ENCODE results near the gene COL3A1. TPM values are rescaled to one million over a fixed set of nuclear protein-coding genes. Genes with fewer than 3 reads are reported as not detected.

Gene COL3A1
- total and polyA plus RNA-seq, 9 donors = 4,146 to 9,318 (median 6,715) TPM

DNA sequence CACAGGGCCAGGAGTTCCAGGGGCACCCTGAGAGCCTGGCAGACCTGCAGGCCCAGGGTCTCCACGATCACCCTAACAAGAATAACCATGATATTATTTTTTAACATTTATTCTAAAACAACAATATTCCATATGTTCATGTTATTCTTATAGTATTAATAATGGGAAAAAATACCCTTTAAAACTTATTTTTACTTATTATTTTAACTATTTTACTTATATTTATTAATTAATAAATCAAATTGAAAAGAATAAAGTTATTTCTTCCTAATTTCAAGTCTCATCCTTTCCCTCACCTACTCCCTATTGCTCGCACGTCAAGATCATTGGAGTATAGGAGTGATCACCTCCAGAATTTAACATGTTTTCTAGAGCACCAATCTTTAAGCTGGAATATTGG is 71.7 kb downstream of the COL3A1 start:
- H3K36me3 ChIP-seq (ENCODE audit: control insufficient read depth, insufficient read depth, low read length) = peaks cover 20% of the 10 kb centered on the region
- H3K4me3 ChIP-seq (ENCODE audit: low read length) = no peak overlapping the region
- DNase-seq = no peak
- no CpG with 5 or more reads among the region's 3 CpGs for WGBS (ENCODE audit: insufficient coverage)
- H3K4me1 ChIP-seq (ENCODE audit: control insufficient read depth, insufficient read depth, low read length) = no peaks in the 10 kb centered on the region
- H3K27ac ChIP-seq (ENCODE audit: low read length) = no peak overlapping the region
- H3K9me3 ChIP-seq (replicated peaks; ENCODE audit: control insufficient read depth, low read depth, low read length) = no peaks in the 10 kb centered on the region
- H3K27me3 ChIP-seq (ENCODE audit: control insufficient read depth, insufficient read depth, low read length) = no peaks in the 10 kb centered on the region

DNA sequence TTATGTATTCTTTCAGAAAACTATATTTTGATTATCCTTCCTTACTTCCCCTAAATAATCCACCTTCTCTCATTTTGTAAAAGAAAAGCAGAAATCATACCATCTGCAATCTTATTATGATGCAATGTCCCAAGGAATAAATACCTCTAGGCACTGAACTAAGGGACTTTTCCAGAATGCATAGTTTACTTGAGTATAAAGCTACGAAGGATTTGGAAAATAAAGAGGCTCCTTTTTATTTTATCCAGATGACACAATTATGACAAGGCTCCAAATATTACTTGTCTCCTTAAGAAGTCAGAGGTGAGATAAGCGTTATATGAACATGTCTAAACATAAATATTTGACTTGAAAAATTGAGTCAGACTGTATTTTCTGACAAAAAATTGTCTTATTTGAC is 72.1 kb downstream of the COL3A1 start:
- no peaks in the 10 kb centered on the region for H3K4me1 ChIP-seq (ENCODE audit: control insufficient read depth, insufficient read depth, low read length)
- no peaks in the 10 kb centered on the region for H3K9me3 ChIP-seq (replicated peaks; ENCODE audit: control insufficient read depth, low read depth, low read length)
- no peak overlapping the region for H3K27ac ChIP-seq (ENCODE audit: low read length)
- peaks cover 22% of the 10 kb centered on the region for H3K36me3 ChIP-seq (ENCODE audit: control insufficient read depth, insufficient read depth, low read length)
- H3K4me3 ChIP-seq (ENCODE audit: low read length) = no peak overlapping the region
- H3K27me3 ChIP-seq (ENCODE audit: control insufficient read depth, insufficient read depth, low read length) = no peaks in the 10 kb centered on the region
- DNase-seq = peak; percentile 73
- WGBS (ENCODE audit: insufficient coverage) = no CpG with 5 or more reads among the region's 2 CpGs

DNA sequence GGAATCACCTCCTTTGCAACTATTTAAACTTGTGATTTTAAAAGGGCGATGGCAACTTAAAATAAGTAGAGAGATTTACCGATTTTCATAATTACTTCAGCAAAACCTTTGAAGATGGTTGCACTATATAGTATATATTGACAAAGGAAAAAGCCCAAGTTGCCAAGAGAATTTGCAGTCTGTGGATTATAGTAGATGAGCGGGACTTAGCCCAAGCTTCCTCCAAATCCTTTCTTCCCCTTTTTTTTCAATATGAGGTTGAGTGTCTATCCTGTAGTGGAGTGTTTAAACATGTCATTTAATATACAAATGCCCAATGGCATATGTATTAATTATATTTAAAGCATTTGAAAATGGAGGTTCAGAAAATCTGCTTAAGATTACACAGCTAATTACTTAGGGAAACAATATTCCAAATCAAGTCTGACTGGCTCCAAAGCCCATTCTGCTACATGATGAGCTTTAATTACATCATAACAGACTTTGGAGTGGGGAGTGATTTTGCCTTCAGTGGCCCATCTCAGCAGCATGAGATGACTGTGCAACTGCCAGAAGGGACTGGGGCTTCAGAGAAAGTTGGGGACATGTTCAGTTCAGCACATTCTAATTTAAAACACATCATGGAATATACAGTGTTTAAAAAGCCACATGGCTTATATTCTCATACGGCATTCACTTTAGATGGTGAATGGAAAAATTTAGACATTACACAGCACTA is 73.2 kb downstream of the COL3A1 start:
- WGBS (ENCODE audit: insufficient coverage) = no CpG with 5 or more reads among the region's 4 CpGs

DNA sequence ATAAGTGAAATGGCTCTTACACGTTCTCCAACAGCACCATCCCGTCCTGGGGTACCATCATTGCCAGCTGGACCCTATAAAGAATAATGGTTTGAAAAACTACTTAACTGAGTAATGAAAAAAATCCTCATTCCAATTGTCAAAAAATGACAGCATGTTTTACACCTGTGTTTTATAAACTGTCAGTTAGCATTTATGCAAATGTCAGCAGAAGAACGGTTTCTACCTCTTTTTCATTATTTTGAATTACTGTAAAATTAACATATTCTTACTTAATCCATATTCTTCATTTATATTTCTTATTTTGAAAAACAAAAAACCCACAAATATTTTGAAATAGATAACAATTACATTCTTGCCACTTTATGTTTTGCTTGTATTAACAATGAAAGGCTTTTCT is 74.0 kb downstream of the COL3A1 start:
- no peak for DNase-seq
- Histone ChIP-seq H3K4me1 (ENCODE audit: control insufficient read depth, insufficient read depth, low read length) (peaks cover 2% of the 10 kb centered on the region), H3K27ac (ENCODE audit: low read length) (no peak overlapping the region), H3K36me3 (ENCODE audit: control insufficient read depth, insufficient read depth, low read length) (peaks cover 20% of the 10 kb centered on the region), H3K27me3 (ENCODE audit: control insufficient read depth, insufficient read depth, low read length) (no peaks in the 10 kb centered on the region), H3K9me3 (replicated peaks; ENCODE audit: control insufficient read depth, low read depth, low read length) (no peaks in the 10 kb centered on the region), H3K4me3 (ENCODE audit: low read length) (no peak overlapping the region)
- no CpG with 5 or more reads among the region's 3 CpGs for WGBS (ENCODE audit: insufficient coverage)

More for the DNA sequence above, 73.2 kb downstream of the COL3A1 start:
- H3K27ac ChIP-seq (ENCODE audit: low read length) = no peak overlapping the region
- H3K27me3 ChIP-seq (ENCODE audit: control insufficient read depth, insufficient read depth, low read length) = no peaks in the 10 kb centered on the region
- peak; percentile 48 for DNase-seq
- H3K4me3 ChIP-seq (ENCODE audit: low read length) = no peak overlapping the region
- H3K9me3 ChIP-seq (replicated peaks; ENCODE audit: control insufficient read depth, low read depth, low read length) = no peaks in the 10 kb centered on the region
- H3K4me1 ChIP-seq (ENCODE audit: control insufficient read depth, insufficient read depth, low read length) = no peaks in the 10 kb centered on the region
- H3K36me3 ChIP-seq (ENCODE audit: control insufficient read depth, insufficient read depth, low read length) = peaks cover 21% of the 10 kb centered on the region

DNA sequence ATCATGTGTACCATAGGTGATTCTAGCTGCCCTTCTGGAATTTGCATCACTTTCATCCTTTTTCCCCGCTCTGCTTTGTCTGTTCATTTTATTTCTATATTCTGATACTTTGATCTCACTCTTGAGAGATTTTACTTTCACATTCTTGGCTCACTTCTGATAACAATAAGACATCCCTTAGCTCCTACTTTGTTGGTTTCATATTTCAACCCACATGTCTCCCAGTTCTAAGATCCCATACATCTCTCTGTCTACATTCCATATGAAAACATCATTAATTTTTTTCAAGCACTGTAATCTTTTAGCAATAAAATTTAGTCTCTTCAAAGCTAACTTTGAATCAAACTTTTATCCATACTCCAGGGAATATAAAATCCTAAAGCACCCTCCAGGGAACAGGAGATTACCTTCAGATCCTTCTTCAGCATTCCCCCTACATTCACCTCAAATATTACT is 75.6 kb downstream of the COL3A1 start:
- no peak overlapping the region for H3K4me3 ChIP-seq (ENCODE audit: low read length)
- peaks cover 2% of the 10 kb centered on the region for H3K4me1 ChIP-seq (ENCODE audit: control insufficient read depth, insufficient read depth, low read length)
- H3K9me3 ChIP-seq (replicated peaks; ENCODE audit: control insufficient read depth, low read depth, low read length) = no peaks in the 10 kb centered on the region
- 20% methylated on average over 1 of the region's 1 CpG for WGBS (ENCODE audit: insufficient coverage)
- H3K27me3 ChIP-seq (ENCODE audit: control insufficient read depth, insufficient read depth, low read length) = no peaks in the 10 kb centered on the region
- H3K36me3 ChIP-seq (ENCODE audit: control insufficient read depth, insufficient read depth, low read length) = peaks cover 24% of the 10 kb centered on the region
- H3K27ac ChIP-seq (ENCODE audit: low read length) = no peak overlapping the region
- no peak for DNase-seq

DNA sequence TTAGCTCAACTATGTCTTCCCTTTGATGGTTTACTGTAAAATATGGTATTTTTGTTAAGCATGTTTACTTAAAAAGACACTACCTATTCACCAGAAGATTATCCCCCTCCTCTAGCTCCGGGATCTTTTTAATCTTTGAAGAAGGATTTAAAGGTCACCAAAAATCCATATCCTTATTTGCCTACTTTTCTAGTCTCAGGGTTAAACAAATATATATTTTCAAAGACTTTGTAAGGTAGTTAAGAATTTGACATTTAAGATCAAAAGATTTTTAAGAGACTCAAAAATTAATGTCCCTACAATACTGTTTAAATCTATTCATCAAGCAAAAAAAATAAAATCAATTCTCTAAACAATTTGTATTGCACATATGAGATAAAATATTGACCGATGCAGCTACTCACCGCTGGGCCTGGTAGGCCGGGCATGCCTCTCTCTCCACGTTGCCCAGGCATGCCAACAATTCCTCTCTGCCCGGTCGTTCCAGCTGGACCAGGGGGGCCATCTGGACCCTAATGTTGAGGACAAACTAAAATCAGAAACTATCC is 76.1 kb downstream of the COL3A1 start:
- Histone ChIP-seq H3K4me3 (ENCODE audit: low read length) (no peak overlapping the region), H3K36me3 (ENCODE audit: control insufficient read depth, insufficient read depth, low read length) (peaks cover 26% of the 10 kb centered on the region), H3K4me1 (ENCODE audit: control insufficient read depth, insufficient read depth, low read length) (peaks cover 2% of the 10 kb centered on the region), H3K27ac (ENCODE audit: low read length) (no peak overlapping the region), H3K9me3 (replicated peaks; ENCODE audit: control insufficient read depth, low read depth, low read length) (no peaks in the 10 kb centered on the region), H3K27me3 (ENCODE audit: control insufficient read depth, insufficient read depth, low read length) (no peaks in the 10 kb centered on the region)
- 73% methylated on average over 3 of the region's 7 CpGs for WGBS (ENCODE audit: insufficient coverage)
- no peak for DNase-seq

DNA sequence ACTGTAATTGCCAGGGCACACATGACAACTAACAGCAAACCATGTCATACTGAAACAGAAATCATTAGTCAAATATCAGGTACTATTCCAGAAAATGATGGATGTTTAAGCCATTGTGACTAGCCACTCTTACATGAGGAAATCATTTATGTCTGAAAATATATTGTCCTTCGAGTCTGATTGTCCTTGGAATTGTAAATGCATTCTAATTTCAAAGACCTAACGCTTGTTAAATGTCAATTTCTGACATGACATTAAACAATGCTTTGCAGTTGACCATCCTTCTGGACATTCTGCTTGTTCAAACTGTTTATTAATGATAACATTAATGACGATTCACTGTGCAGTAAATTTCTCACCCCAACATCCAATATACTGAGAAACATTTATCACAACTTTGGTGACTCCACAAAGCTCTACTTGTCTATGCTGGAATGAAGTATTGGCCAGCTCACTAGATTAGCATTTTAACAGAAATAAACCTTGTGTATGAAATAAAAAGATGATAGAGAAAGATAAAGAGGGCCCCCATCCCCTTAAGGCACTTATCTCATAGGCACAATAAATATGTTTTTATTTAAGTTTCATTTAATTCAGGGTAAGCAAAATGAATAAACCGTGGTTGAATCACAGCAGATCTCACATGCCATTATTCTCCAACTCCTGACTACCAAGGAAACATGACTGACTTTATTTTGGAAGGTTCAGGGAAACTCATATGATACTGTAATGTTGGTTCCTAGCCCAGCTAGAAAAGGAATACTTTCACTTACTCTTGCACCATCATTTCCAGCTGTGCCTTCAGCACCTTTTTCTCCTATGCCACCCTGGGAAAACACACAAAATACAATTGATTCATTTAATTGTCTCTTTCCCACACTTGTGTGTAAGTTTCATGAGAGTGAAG is 82.3 kb downstream of the COL3A1 start:
- no peaks in the 10 kb centered on the region for H3K9me3 ChIP-seq (replicated peaks; ENCODE audit: control insufficient read depth, low read depth, low read length)
- no peak overlapping the region for H3K4me3 ChIP-seq (ENCODE audit: low read length)
- no peak overlapping the region for H3K27ac ChIP-seq (ENCODE audit: low read length)
- peak; percentile 42 for DNase-seq
- H3K36me3 ChIP-seq (ENCODE audit: control insufficient read depth, insufficient read depth, low read length) = peaks cover 27% of the 10 kb centered on the region
- WGBS (ENCODE audit: insufficient coverage) = no CpG with 5 or more reads among the region's 4 CpGs
- H3K27me3 ChIP-seq (ENCODE audit: control insufficient read depth, insufficient read depth, low read length) = no peaks in the 10 kb centered on the region
- peaks cover 2% of the 10 kb centered on the region for H3K4me1 ChIP-seq (ENCODE audit: control insufficient read depth, insufficient read depth, low read length)

DNA sequence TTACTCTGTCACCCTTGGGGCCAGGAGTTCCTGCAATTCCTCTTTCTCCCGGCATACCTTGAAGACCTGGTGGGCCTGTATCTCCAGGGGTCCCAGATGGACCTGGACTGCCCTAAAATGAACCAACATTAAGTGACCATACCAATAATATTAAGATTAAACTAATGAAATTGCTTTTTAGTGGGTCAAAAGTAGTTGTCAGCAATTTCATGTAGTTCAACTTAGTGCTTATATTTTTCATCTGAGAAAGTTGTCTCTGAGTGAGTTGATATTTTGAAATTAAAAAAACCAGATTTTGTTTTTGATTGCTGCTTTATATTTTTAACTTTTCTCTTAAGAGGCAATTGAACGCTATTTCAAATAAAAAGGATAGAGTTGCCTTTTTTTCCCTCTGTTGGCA is 83.1 kb downstream of the COL3A1 start:
- Histone ChIP-seq H3K9me3 (replicated peaks; ENCODE audit: control insufficient read depth, low read depth, low read length) (no peaks in the 10 kb centered on the region), H3K36me3 (ENCODE audit: control insufficient read depth, insufficient read depth, low read length) (peaks cover 27% of the 10 kb centered on the region), H3K4me1 (ENCODE audit: control insufficient read depth, insufficient read depth, low read length) (peaks cover 2% of the 10 kb centered on the region), H3K4me3 (ENCODE audit: low read length) (no peak overlapping the region), H3K27ac (ENCODE audit: low read length) (no peak overlapping the region), H3K27me3 (ENCODE audit: control insufficient read depth, insufficient read depth, low read length) (no peaks in the 10 kb centered on the region)
- no CpG with 5 or more reads among the region's 2 CpGs for WGBS (ENCODE audit: insufficient coverage)
- no peak for DNase-seq

DNA sequence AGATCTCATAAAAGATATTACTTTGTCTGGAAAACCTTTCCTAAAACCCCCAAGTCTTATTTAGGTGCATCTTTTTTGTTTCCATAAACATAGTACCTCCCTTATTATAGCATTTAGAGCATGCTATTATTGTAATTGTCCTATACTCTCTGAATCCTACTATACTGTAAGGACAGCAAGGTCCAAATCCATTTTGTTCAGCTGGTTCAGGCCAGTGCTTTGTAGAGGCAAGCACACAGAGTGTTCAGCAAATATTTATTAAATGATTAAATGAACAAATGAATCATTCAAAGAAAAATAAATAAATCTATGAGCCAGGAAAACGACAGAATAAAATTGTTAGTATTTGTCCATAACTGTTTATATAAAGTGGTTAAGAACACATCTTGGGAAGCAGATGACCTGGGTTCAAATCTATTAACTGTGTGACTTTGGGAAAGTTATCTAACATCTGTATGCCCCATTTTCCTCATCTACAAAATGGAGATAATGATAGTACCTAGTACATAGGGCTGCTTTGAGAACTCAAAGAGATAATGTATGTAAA is 86.0 kb downstream of the COL3A1 start:
- Histone ChIP-seq H3K36me3 (ENCODE audit: control insufficient read depth, insufficient read depth, low read length) (peaks cover 27% of the 10 kb centered on the region), H3K27me3 (ENCODE audit: control insufficient read depth, insufficient read depth, low read length) (no peaks in the 10 kb centered on the region)
- no CpG with 5 or more reads among the region's 1 CpG for WGBS (ENCODE audit: insufficient coverage)

More for the DNA sequence above, 86.0 kb downstream of the COL3A1 start:
- Histone ChIP-seq H3K4me3 (ENCODE audit: low read length) (no peak overlapping the region), H3K27ac (ENCODE audit: low read length) (no peak overlapping the region), H3K4me1 (ENCODE audit: control insufficient read depth, insufficient read depth, low read length) (no peaks in the 10 kb centered on the region), H3K9me3 (replicated peaks; ENCODE audit: control insufficient read depth, low read depth, low read length) (no peaks in the 10 kb centered on the region)
- DNase-seq = no peak
